Measurements from ENCODE around the gene PUM2.

GRCh38 chr2:20303966-20304365 is 46.7 kb downstream of the PUM2 start:
- TF ChIP-seq CTCF (IDR thresholded peaks at IDR 0.05; ENCODE audit: insufficient read depth, low read length, poor library complexity, severe bottlenecking) (no peak), EZH2phosphoT487 (conservative IDR thresholded peaks at IDR 0.05; ENCODE audit: low read length) (no peak)
